Stimulated activated naive CD8-positive, alpha-beta T cell treated with anti-CD3 and anti-CD28 coated beads, Interleukin-15, amount 100 ng/mL, for 72 hours (primary cell): ENCODE measurements around the gene DAND5.

ENCODE experiments used
- ATAC-seq: fragments of 150-1000 bp; cut with Tn5 transposase; 2 replicates; pipeline ENCODE4 v1.10.0; 2021; ENCODE audit warnings: mild to moderate bottlenecking, moderate library complexity
- DNase-seq, 2 donors: peaks; one replicate each; pipeline ENCODE4 v3.0.0; 2021 to 2022
- H3K27ac Mint-ChIP-seq, 2 donors: one replicate each; pipeline ENCODE4 v1.8.0; 2022; ENCODE audit warnings: mild to moderate bottlenecking in 2 of 2, mixed read lengths in 2 of 2, moderate library complexity in 2 of 2
- H3K27me3 Mint-ChIP-seq: one replicate; pipeline ENCODE4 v1.8.0; 2022; ENCODE audit warnings: mixed read lengths
- H3K4me1 Mint-ChIP-seq: one replicate; pipeline ENCODE4 v1.8.0; 2022; ENCODE audit warnings: mild to moderate bottlenecking, mixed read lengths
- H3K4me3 Mint-ChIP-seq, 2 donors: one replicate each; pipeline ENCODE4 v1.8.0; 2022; ENCODE audit warnings: mild to moderate bottlenecking in 2 of 2, mixed read lengths in 2 of 2, moderate library complexity in 1 of 2
- H3K9me3 Mint-ChIP-seq, 2 donors: one replicate each; pipeline ENCODE4 v1.8.0; 2022; ENCODE audit warnings: mixed read lengths in 2 of 2

The DAND5 gene, protein sequence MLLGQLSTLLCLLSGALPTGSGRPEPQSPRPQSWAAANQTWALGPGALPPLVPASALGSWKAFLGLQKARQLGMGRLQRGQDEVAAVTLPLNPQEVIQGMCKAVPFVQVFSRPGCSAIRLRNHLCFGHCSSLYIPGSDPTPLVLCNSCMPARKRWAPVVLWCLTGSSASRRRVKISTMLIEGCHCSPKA

DNA sequence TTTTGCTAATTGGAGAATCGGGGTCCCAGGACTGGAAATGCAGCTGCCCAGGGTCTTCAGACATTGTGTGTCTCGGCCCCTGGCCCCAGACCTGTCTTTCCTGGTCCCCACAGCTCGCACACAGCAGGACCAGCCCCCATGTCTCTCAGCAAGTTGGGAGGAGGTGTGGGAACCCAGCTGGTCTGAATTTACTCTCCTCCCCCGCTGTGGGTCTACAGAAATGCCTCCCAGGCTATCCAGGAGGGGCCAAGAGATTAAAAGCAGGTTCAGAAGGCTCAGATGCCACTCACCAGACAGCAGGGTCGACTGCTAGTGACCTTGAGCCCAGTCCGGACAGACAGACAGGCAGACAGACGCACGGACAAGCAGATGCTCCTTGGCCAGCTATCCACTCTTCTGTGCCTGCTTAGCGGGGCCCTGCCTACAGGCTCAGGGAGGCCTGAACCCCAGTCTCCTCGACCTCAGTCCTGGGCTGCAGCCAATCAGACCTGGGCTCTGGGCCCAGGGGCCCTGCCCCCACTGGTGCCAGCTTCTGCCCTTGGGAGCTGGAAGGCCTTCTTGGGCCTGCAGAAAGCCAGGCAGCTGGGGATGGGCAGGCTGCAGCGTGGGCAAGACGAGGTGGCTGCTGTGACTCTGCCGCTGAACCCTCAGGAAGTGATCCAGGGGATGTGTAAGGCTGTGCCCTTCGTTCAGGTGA, at the start of gene DAND5:
Gene DAND5, plus strand, starts transcription at position 285 of the 697 bp plus-strand sequence. Its CDS starts 85 bp downstream, at position 370.
- Mint-ChIP-seq H3K27me3 (peaks cover 4% of the 10 kb centered on the region), H3K4me1 (peaks cover 26% of the 10 kb centered on the region), H3K27ac (no peak within 1 kb of the TSS), H3K4me3 (no peak within 1 kb of the TSS), H3K9me3 (no peaks in the 10 kb centered on the region)
- ATAC-seq (no peak), DNase-seq (no peak)

DNA sequence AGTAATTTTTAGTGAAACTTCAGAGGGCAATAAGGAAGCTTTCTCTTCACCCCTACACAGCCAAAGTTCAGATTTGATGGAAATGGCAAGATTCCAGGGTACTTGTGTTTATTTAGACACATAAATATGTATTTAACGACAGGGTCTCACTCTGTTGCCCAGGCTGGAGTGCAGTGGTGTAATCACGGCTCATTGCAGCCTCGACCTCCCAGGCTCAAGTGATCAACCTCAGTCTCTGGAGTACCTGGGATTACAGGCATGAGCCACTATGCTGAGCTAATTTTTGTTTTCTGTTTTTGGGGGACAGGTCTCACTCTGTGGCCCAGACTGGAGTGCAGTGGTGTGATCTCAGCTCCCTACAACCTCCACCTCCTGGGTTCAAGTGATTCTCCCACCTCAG, 48.3 kb upstream of the DAND5 start:
- no peak for ATAC-seq
- H3K9me3 Mint-ChIP-seq: peaks cover 0 to 5% of the 10 kb centered on the region in 2 donors
- peaks cover 22% of the 10 kb centered on the region for H3K4me1 Mint-ChIP-seq
- no peaks in the 10 kb centered on the region for H3K27me3 Mint-ChIP-seq
- no peak overlapping the region for H3K4me3 Mint-ChIP-seq
- no peak for DNase-seq
- H3K27ac Mint-ChIP-seq: no peak overlapping the region

DNA sequence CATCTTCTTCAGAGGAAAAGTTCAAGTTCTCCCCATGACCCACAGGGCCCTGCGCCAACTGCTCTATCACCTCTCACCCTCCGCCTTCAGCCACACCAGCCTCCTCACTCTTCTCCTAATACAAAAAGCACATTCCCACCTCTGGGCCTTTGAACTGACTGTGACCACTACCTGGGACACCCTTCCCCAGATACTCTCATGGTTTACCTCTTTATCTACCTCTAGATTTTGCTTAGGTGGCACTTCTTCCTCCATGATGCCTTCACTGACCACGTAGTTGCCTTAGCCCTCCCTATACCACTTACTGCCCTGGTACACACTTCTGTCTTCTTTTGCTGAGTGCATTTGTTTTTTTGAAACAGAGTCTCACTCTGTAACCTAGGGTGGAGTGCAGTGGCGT, 46.4 kb upstream of the DAND5 start:
- no peak for DNase-seq
- Mint-ChIP-seq H3K4me1 (peaks cover 26% of the 10 kb centered on the region), H3K4me3 (no peak overlapping the region), H3K9me3 (peaks cover 0 to 5% of the 10 kb centered on the region in 2 donors), H3K27me3 (no peaks in the 10 kb centered on the region), H3K27ac (no peak overlapping the region)
- ATAC-seq: no peak

DNA sequence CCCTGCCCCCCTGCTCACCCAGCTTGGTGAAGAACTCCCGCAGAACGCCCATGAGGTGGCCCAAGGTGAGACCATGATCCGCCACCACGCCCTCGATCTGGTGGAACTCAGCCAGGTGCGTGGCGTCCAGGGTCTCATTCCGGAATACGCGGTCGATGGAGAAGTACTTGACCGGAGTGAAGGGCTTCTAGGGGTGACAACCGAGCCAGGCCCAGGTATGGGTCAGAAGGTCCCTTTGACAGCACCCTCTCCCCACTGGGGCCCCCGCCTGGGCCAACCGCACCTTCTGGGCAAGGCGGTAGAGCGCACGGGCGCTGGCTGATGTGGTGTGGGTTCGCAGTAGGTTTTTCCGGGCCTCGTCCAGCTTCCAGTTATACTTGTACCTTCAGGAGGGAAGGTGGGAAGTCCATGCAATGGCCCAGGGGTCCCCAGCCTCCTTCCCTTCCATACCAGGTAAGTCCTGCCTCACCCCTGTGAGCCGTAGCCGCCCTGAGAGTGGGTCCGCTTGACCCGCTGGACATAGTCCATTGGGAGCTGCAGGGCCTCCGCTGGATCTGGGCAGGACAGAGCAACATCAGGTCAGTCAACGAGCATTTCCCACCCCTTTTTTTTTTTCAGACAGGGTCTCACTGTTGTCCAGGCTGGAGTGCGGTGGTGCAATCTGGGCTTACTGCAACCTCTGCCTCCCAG, 44.6 kb upstream of the DAND5 start:
- DNase-seq (no peak), ATAC-seq (no peak)
- H3K27me3 Mint-ChIP-seq: no peaks in the 10 kb centered on the region
- H3K4me3 Mint-ChIP-seq: no peak overlapping the region
- peaks cover 19% of the 10 kb centered on the region for H3K4me1 Mint-ChIP-seq
- H3K9me3 Mint-ChIP-seq: no peaks in the 10 kb centered on the region
- H3K27ac Mint-ChIP-seq: no peak overlapping the region

DNA sequence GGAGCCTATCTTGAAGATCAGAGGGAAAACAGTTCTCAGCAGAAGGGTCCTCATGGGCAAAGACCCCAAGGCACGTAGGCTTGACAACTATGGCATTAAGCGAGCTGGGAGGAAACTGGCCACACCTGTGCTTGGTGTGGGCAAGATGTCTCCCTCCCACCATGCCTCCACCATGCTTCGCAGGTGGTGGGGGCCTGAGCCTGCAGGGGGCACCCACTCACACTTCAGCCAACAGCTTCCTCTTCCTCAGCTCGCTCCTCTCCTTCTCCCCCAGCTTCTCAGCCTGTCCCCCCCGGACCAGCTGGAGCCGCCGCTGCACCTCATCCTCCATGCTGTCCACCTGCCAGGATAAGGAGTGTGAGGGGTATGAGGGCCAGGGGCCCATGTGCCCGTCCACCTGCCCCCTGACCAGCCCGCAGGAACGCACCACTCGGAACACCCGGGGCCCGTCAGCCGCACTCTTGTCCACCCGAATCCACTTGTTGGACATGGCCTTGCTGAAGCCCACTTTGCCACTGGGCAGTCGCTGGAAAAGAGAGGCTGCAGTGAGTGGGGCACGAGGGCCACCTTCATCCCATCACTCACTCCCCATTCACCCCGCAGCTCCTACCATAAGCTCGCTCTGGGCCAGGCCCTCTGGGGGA, 39.3 kb upstream of the DAND5 start:
- DNase-seq: no peak
- Mint-ChIP-seq H3K27me3 (no peaks in the 10 kb centered on the region), H3K4me3 (no peak overlapping the region), H3K4me1 (peaks cover 51% of the 10 kb centered on the region), H3K9me3 (no peaks in the 10 kb centered on the region), H3K27ac (no peak overlapping the region)
- no peak for ATAC-seq

DNA sequence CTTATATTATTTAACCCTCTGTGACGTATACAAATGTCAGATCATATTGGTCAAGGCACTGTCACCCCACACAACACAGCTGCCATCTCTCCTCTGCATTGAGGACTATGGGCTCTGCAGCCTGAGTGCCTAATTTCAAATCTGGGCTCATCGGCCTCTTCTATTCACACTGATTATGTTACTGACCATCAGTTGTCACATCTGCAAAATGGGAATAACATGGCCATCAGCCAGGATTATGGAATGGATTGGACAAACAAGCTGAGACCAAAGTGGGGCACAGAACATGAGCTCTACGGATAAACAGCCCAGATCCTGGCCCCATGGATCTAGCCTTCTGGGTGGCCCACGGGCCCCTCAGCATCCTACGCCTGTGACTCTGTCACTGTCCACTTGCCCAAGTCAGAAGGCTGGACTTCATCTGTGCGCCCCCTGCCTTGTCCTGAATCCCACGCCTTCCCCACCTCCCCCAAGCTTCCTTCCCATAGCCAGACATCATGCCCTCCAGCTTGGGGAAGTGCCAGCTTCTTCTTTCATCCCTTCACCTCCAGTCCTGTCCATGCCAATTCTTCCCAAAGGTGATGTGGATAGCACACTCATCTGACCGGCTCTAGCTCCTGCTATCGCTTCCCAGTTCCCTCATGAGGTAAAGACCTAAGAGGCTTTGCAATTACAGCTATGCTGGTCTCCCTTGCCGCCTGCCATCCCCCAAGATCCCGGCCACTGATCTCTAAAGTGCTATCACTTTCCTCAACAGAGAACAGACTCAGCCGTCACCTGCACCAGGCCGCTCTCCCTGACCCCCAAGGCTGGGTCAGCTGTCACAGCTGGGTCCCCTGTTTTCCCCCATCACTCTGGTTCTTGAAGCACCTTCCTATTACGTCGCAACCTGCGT, 36.7 kb upstream of the DAND5 start:
- peaks cover 61% of the 10 kb centered on the region for H3K4me1 Mint-ChIP-seq
- peak overlapping the region; percentile 94 to 98 for H3K27ac Mint-ChIP-seq
- H3K9me3 Mint-ChIP-seq: no peaks in the 10 kb centered on the region
- no peaks in the 10 kb centered on the region for H3K27me3 Mint-ChIP-seq
- DNase-seq (no peak), ATAC-seq (no peak)
- peak overlapping the region; percentile 91 to 95 for H3K4me3 Mint-ChIP-seq

DNA sequence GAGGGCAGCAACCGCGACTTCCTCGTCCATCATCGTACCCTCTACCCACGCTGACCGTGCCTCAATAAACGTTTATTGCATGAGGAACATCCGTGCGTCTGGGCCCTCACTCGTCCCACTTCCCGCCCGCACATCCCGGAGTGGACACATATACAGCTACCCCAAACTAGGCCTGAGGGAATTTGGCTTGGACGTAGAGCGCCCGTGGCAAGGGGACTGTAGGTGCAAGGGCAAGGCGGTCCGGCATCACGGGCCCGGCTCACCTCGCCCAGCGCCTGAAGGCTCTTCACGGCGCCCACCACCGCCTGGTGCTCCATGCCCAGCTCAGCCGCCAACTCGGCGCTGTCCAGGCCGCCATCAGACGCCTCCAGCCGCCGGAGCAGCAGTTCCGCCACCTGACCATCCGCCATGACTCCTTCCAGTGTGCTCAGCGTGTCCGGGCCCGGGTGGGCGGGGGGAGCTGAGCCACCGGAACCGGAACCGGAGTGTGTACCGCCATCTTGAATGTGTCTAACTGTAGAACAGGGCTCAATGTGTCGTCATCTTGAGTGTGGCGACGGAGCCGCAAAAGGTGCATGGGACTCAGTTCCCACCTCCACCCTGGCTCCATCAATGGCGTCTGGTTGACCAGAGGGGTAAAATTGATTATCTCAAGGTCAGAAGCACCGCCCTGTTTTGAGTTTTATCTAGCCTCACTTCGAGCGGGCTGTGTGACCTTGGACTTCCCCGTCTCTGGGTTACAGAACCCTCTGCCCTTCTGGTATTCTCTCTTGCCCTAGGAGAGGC, 35.9 kb upstream of the DAND5 start, which contains the start of gene FARSA:
Gene FARSA, minus strand, starts transcription at position 425 of the 786 bp plus-strand sequence. Its CDS starts 15 bp downstream, at position 410.
- ATAC-seq: peak; percentile 74
- Mint-ChIP-seq H3K4me3 (peak within 1 kb of the TSS; percentile 91 to 95), H3K27ac (peak within 1 kb of the TSS; percentile 94 to 98), H3K9me3 (no peaks in the 10 kb centered on the region), H3K4me1 (peaks cover 65% of the 10 kb centered on the region), H3K27me3 (no peaks in the 10 kb centered on the region)
- DNase-seq: peak; percentile 82 to 87

DNA sequence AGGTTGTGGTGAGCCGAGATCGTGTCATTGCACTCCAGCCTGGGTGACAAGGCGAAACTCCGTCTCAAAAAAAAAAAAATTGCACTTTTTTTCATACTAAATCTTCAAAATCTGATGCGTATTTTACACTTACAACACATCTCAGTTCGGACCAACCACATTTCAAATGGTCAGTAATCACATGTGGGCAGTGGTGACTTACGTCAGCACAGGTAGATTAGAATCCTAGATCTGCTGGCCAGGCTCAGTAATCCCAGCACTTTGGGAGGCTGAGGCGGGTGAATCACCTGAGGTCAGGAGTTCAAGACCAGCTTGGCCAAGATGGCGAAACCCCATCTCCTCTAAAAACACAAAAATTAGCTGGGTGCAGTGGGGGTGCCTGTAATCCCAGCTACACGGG, 34.3 kb upstream of the DAND5 start:
- peaks cover 67% of the 10 kb centered on the region for H3K4me1 Mint-ChIP-seq
- DNase-seq (no peak), ATAC-seq (no peak)
- H3K27me3 Mint-ChIP-seq: no peaks in the 10 kb centered on the region
- no peak overlapping the region for H3K4me3 Mint-ChIP-seq
- peak overlapping the region in 1 of 2 donors; percentile 27 for H3K27ac Mint-ChIP-seq
- no peaks in the 10 kb centered on the region for H3K9me3 Mint-ChIP-seq

DNA sequence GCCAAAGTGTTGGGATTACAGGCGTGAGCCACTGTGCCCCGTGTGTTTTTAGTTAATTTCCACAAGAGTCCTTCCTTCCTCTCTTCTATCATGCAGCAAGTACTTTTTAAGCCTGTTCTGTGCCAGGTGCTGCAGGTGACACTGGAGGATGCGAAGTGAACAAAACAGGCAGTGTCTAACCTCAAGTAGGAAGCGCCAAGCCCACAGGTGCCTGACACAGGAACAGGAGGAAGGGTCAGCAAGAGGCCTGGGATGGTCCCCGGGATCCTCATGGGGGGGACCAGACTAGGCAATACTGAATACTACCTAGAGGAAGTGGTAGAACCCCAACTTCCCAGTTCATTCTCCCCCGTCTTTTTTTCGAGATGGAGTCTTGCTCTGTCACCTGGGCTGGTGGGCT, 32.8 kb upstream of the DAND5 start:
- H3K4me1 Mint-ChIP-seq: peaks cover 72% of the 10 kb centered on the region
- DNase-seq (no peak), ATAC-seq (no peak)
- peak overlapping the region in 1 of 2 donors; percentile 44 for H3K4me3 Mint-ChIP-seq
- H3K27ac Mint-ChIP-seq: no peak overlapping the region
- H3K27me3 Mint-ChIP-seq: no peaks in the 10 kb centered on the region
- H3K9me3 Mint-ChIP-seq: no peaks in the 10 kb centered on the region

DNA sequence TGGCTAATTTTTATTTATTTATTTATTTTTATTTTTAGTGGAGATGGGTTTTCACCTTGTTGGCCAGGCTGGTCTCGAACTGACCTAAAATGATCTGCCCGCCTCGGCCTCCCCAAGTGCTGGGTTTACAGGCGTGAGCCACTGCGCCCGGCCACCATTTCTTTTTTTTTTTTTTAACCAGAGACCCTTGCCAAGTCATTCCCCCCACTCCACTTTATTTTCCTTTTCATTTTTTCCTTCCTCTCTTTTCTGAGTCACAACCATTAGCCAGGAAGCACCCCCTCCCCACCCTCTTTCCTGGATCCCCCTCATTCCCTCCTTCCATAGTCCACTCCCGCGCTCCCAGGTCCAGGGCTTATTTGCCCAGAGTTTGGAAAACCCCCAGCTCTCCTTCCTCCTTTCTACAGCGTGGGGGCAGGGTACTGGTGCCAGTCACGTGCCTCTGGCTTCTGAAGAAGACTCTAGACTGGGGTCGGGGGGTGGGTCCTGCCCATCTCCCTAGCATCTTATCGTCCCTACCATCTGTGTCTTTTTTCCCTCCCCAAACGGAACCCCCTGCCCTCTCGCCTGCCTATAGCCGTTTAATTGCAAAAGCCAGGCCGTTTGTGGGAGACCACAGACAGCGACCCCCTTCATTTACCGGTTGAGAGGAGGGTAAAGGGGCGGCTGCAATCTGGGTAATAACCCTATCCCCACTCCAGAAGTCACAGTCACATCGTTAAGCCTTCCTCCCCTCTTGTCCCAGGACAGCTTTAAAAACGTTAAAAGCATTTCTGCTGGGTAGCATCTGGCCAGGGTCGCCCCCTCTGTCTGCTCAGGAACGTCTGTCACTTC, 32.1 kb upstream of the DAND5 start:
- H3K4me1 Mint-ChIP-seq: peaks cover 72% of the 10 kb centered on the region
- no peaks in the 10 kb centered on the region for H3K9me3 Mint-ChIP-seq
- H3K27ac Mint-ChIP-seq: peak overlapping the region; percentile 95 to 98
- H3K27me3 Mint-ChIP-seq: no peaks in the 10 kb centered on the region
- DNase-seq (no peak), ATAC-seq (no peak)
- peak overlapping the region; percentile 99 for H3K4me3 Mint-ChIP-seq

DNA sequence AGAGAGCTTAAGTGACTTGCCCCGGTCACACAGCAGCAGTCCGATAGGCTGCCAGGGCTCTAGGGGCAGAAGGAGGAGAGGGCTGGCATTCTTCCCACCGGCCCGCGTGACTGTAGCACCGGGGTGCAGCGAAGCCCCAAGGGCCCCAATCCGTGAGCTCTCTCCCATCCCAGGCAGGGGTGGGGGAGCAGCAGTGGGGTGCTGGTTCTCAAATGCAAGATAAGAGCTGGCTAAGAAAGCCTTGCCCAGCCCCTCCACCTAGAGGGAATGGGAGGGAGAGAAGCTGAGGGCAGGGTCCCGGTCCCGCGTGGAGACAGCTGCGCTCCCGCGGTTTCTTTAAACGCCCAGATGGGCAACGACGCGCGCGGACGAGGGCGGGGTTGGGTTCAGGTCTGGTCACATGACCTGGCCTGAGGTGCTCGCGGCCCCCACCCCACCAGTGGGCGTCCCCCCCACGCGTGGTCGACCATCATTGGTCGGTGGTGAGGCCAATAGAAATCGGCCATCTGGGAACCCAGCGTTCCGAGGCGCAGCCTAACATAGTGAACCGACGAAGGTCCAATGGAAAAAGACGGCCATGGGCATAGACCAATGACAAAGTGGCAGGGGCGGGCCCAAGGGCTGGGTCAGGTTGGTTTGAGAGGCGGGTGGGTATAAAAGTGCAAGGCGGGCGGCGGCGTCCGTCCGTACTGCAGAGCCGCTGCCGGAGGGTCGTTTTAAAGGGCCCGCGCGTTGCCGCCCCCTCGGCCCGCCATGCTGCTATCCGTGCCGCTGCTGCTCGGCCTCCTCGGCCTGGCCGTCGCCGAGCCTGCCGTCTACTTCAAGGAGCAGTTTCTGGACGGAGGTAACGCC, 31.2 kb upstream of the DAND5 start, which contains the start of gene CALR:
Gene CALR, plus strand, starts transcription at position 683 of the 852 bp plus-strand sequence. Its CDS starts 71 bp downstream, at position 754.
- peaks cover 72% of the 10 kb centered on the region for H3K4me1 Mint-ChIP-seq
- DNase-seq (peak; percentile 99 to 100), ATAC-seq (peak; percentile 92)
- H3K9me3 Mint-ChIP-seq: no peaks in the 10 kb centered on the region
- H3K4me3 Mint-ChIP-seq: peak within 1 kb of the TSS; percentile 99
- peak within 1 kb of the TSS; percentile 95 to 98 for H3K27ac Mint-ChIP-seq
- H3K27me3 Mint-ChIP-seq: no peaks in the 10 kb centered on the region

DNA sequence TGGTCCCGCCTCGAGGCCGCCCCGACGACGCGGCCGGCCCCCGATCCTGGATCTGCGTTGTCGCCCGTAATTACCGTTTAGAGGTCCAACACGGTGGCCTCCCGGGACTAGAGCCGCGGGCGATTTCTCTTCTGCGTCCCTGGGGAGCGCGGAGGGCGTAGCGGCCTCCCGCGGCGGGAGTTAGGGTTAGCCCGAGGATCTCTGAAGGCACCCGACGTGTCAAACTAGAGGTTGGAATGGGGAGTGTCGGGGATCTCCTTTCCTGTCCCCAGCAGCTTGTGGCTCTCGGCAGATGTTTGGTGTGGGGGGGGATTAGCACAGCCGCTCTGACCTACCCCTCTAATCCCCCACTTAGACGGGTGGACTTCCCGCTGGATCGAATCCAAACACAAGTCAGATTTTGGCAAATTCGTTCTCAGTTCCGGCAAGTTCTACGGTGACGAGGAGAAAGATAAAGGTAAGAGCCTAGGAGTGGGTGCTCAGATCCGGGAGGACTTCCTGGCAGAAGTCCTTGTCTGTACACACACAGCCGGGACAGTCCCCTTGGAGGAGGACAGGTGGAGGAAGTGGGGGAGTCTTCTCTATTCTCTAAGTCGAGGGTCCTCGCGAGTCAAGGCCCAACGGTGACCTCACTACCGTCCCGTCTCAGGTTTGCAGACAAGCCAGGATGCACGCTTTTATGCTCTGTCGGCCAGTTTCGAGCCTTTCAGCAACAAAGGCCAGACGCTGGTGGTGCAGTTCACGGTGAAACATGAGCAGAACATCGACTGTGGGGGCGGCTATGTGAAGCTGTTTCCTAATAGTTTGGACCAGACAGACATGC, 30.4 kb upstream of the DAND5 start:
- Mint-ChIP-seq H3K27ac (peak overlapping the region; percentile 94 to 98), H3K9me3 (no peaks in the 10 kb centered on the region), H3K4me3 (peak overlapping the region; percentile 99), H3K4me1 (peaks cover 75% of the 10 kb centered on the region), H3K27me3 (no peaks in the 10 kb centered on the region)
- DNase-seq (peak in 1 of 2 donors; percentile 48), ATAC-seq (peak; percentile 21)
